Osteoblast (primary cell): ENCODE data around the gene ADCY9. TPM values are rescaled to one million over a fixed set of nuclear protein-coding genes. Genes with fewer than 3 reads are reported as not detected.
"Not testable (repeated sequence)": the region's sequence is repeated elsewhere in the genome, so short reads cannot be mapped to it uniquely, and the experiment has no call there.

Source experiments
- DNase-seq: peaks from one replicate; pipeline ENCODE4 v3.0.0; 2011; ENCODE audit warnings: low spot score, mixed read lengths; ENCODE audit not compliant: insufficient read length; ENCODE audit errors: missing footprints
- H2AFZ ChIP-seq: 2 replicates; pipeline ENCODE4 v1.6.0; 2011; ENCODE audit warnings: mild to moderate bottlenecking, low read length
- H3K27ac ChIP-seq: 2 replicates; pipeline ENCODE4 v1.5.1; 2011; ENCODE audit warnings: mild to moderate bottlenecking, low read depth, low read length, moderate library complexity
- H3K27me3 ChIP-seq: 2 replicates; pipeline ENCODE4 v1.6.0; 2012; ENCODE audit warnings: mild to moderate bottlenecking, control low read depth, inconsistent platforms, low read length, moderate library complexity; ENCODE audit not compliant: insufficient read depth
- H3K36me3 ChIP-seq: 2 replicates; pipeline ENCODE4 v1.5.1; 2011; ENCODE audit warnings: mild to moderate bottlenecking, low read length, control low read depth, moderate library complexity; ENCODE audit not compliant: insufficient read depth
- H3K4me1 ChIP-seq: 2 replicates; pipeline ENCODE4 v1.5.1; 2011; ENCODE audit warnings: mild to moderate bottlenecking, low read length, control low read depth, moderate library complexity; ENCODE audit not compliant: insufficient read depth
- H3K4me2 ChIP-seq: 2 replicates; pipeline ENCODE4 v1.6.0; 2011; ENCODE audit warnings: mild to moderate bottlenecking, low read length; ENCODE audit not compliant: insufficient read depth
- H3K4me3 ChIP-seq: fragments of 200-600 bp; sonication (generic); 3 replicates; pipeline ENCODE4 v1.5.1; 2012; ENCODE audit warnings: mild to moderate bottlenecking, low read length, inconsistent platforms; ENCODE audit not compliant: insufficient read depth
- H3K79me2 ChIP-seq: 2 replicates; pipeline ENCODE4 v1.6.0; 2012; ENCODE audit warnings: mild to moderate bottlenecking, low read length, control low read depth, inconsistent platforms; ENCODE audit not compliant: insufficient read depth
- H3K9me3 ChIP-seq: 2 replicates; pipeline ENCODE4 v1.5.1; 2011; ENCODE audit warnings: low read depth, low read length, control low read depth
- H4K20me1 ChIP-seq: 2 replicates; pipeline ENCODE4 v1.6.0; 2012; ENCODE audit warnings: mild to moderate bottlenecking, low read length, control low read depth; ENCODE audit not compliant: insufficient read depth
- CTCF ChIP-seq: IDR thresholded peaks from 2 replicates; pipeline ENCODE4 v1.5.1; 2011; ENCODE audit warnings: mild to moderate bottlenecking, low read depth, low read length, moderate library complexity; ENCODE audit errors: extremely low read depth
- total RNA-seq: library from RNA; depleted of rRNA; stranded (reverse); fragments of >200 nt; gene quantifications from 2 replicates; pipeline ENCODE4 v1.2.3, GENCODE V29; 2012

Gene ADCY9
- total RNA-seq, 1 donor = 29.3 TPM

- peak; percentile 37 for DNase-seq
- Histone ChIP-seq H3K27ac (no peak overlapping the region), H3K27me3 (no peaks in the 10 kb centered on the region), H3K79me2 (peaks cover 2% of the 10 kb centered on the region), H2AFZ (no peak overlapping the region), H3K4me3 (no peak overlapping the region), H3K4me2 (no peak overlapping the region), H3K9me3 (no peaks in the 10 kb centered on the region), H3K4me1 (peaks cover 22% of the 10 kb centered on the region), H4K20me1 (no peaks in the 10 kb centered on the region), H3K36me3 (no peaks in the 10 kb centered on the region)
- no peak for TF ChIP-seq CTCF
Measured at GRCh38 chr16:4051591-4051990, 64.7 kb downstream of the ADCY9 start.

GRCh38 chr16:4049031-4049430 is 67.2 kb downstream of the ADCY9 start:
- Histone ChIP-seq H3K4me2 (no peak overlapping the region), H3K36me3 (no peaks in the 10 kb centered on the region), H4K20me1 (no peaks in the 10 kb centered on the region), H3K27me3 (no peaks in the 10 kb centered on the region), H3K79me2 (peaks cover 2% of the 10 kb centered on the region), H3K27ac (no peak overlapping the region), H3K4me1 (peaks cover 18% of the 10 kb centered on the region), H3K9me3 (no peaks in the 10 kb centered on the region), H2AFZ (no peak overlapping the region), H3K4me3 (no peak overlapping the region)
- TF ChIP-seq CTCF = no peak
- DNase-seq = no peak

GRCh38 chr16:4048481-4048880 is 67.8 kb downstream of the ADCY9 start:
- Histone ChIP-seq H3K79me2 (peaks cover 2% of the 10 kb centered on the region), H3K4me1 (peaks cover 13% of the 10 kb centered on the region), H4K20me1 (no peaks in the 10 kb centered on the region), H3K4me3 (no peak overlapping the region), H3K9me3 (no peaks in the 10 kb centered on the region), H3K27me3 (no peaks in the 10 kb centered on the region), H3K4me2 (no peak overlapping the region), H3K27ac (no peak overlapping the region), H2AFZ (no peak overlapping the region), H3K36me3 (no peaks in the 10 kb centered on the region)
- TF ChIP-seq CTCF = no peak
- no peak for DNase-seq

- Histone ChIP-seq H3K27me3 (no peaks in the 10 kb centered on the region), H2AFZ (no peak overlapping the region), H3K4me1 (no peaks in the 10 kb centered on the region), H3K36me3 (no peaks in the 10 kb centered on the region), H3K9me3 (no peaks in the 10 kb centered on the region), H3K79me2 (peaks cover 2% of the 10 kb centered on the region), H3K4me3 (no peak overlapping the region), H4K20me1 (no peaks in the 10 kb centered on the region), H3K4me2 (no peak overlapping the region), H3K27ac (no peak overlapping the region)
- DNase-seq = no peak
- TF ChIP-seq CTCF = no peak
Measured at GRCh38 chr16:4046221-4046620, 70.0 kb downstream of the ADCY9 start.

GRCh38 chr16:4045561-4045960 is 70.7 kb downstream of the ADCY9 start:
- H3K4me2 ChIP-seq, H2AFZ ChIP-seq, H3K36me3 ChIP-seq, H3K4me1 ChIP-seq, DNase-seq, H3K79me2 ChIP-seq, H4K20me1 ChIP-seq, H3K27me3 ChIP-seq, H3K9me3 ChIP-seq, H3K27ac ChIP-seq, H3K4me3 ChIP-seq: not testable (repeated sequence)
